ENCODE measurements around the gene TMEM43. TPM values are rescaled to one million over a fixed set of nuclear protein-coding genes. Genes with fewer than 3 reads are reported as not detected.

TMEM43 gene
- total RNA-seq, 2 experiments from 2014 or later, result 40.0 to 40.3 TPM

- ChIA-PET POLR2A (interaction anchor here (1.8 kb wide), 1 partner anchor 58 kb away, joined by 7 read pairs; the partner anchor contains the start of genes LSM3 and XPC), CTCF (interaction anchor here (1.5 kb wide), 1 partner anchor 225 kb away, joined by 4 read pairs; no protein-coding TSS in a partner anchor)
Measured at GRCh38 chr3:14120921-14121448, 3.9 kb upstream of the TMEM43 start.

GRCh38 chr3:14121859-14122258 lies 3.0 kb upstream of the TMEM43 start:
- CTCF ChIA-PET, result interaction anchor here (1.5 kb wide), 1 partner anchor 225 kb away, joined by 4 read pairs; no protein-coding TSS in a partner anchor

DNA sequence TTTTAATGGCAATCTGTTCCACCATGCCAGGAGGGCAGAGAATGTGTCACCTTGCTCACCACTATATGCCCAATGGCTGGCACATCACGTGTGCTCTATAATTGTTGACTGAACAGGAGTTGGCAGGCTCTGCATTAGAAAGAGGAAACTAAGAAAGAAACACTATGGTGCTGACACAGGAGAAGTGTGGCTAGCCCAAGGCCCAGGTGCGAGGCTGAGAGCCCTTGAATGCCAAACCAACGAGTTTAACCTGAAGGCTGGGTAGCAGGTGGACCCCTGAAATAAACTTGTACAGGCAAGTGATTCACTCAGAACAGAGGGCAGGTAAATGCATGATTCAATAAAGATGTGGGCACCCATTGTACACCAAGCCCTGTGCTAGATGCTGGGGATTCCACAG lies 2.6 kb upstream of the TMEM43 start:
- ChIA-PET CTCF (no interaction called here), POLR2A (interaction anchor here (1.8 kb wide), 1 partner anchor 57 kb away, joined by 7 read pairs; the partner anchor contains the start of genes LSM3 and XPC)

More at GRCh38 chr3:14121859-14122258, 3.0 kb upstream of the TMEM43 start:
- POLR2A ChIA-PET, result interaction anchor here (1.8 kb wide), 1 partner anchor 57 kb away, joined by 7 read pairs; the partner anchor contains the start of genes LSM3 and XPC

- POLR2A ChIA-PET, result interaction anchor here (0.5 to 3.1 kb wide), 6 partner anchors 9 to 1654 kb away, joined by 3 to 33 read pairs (median 3); partner anchors contain the start of genes CCDC174, LSM3 and XPC
- CTCF ChIA-PET, result interaction anchor here (1.1 to 3.1 kb wide), 3 partner anchors 10 to 227 kb away, joined by 3 to 17 read pairs (median 4); no protein-coding TSS in a partner anchor
Measured at GRCh38 chr3:14123308-14124222, 1.3 kb upstream of the TMEM43 start.

GRCh38 chr3:14124223-14124614 lies 633 bp upstream of the TMEM43 start:
- ChIA-PET CTCF (interaction anchor here (1.1 to 3.1 kb wide), 4 partner anchors 11 to 228 kb away, joined by 3 to 17 read pairs (median 4); no protein-coding TSS in a partner anchor), POLR2A (interaction anchor here (0.5 to 3.1 kb wide), 8 partner anchors 9 to 1655 kb away, joined by 3 to 33 read pairs (median 3); partner anchors contain the start of genes CCDC174, LSM3 and XPC)

GRCh38 chr3:14125193-14126016 lies 553 bp downstream of the TMEM43 start:
- ChIA-PET CTCF (interaction anchor here (1.4 to 3.1 kb wide), 4 partner anchors 19 to 229 kb away, joined by 4 to 17 read pairs (median 7); partner anchors contain the start of genes LSM3 and XPC), POLR2A (interaction anchor here (1.0 to 3.1 kb wide), 3 partner anchors 15 to 277 kb away, joined by 3 to 33 read pairs (median 3); partner anchors contain the start of genes LSM3 and XPC)

GRCh38 chr3:14126017-14126886 lies 1.4 kb downstream of the TMEM43 start:
- ChIA-PET CTCF (interaction anchor here (1.4 to 3.1 kb wide), 4 partner anchors 18 to 230 kb away, joined by 4 to 17 read pairs (median 7); partner anchors contain the start of genes LSM3 and XPC), POLR2A (interaction anchor here (1.0 to 3.1 kb wide), 2 partner anchors 15 to 52 kb away, joined by 3 to 33 read pairs; partner anchors contain the start of genes LSM3 and XPC)

DNA sequence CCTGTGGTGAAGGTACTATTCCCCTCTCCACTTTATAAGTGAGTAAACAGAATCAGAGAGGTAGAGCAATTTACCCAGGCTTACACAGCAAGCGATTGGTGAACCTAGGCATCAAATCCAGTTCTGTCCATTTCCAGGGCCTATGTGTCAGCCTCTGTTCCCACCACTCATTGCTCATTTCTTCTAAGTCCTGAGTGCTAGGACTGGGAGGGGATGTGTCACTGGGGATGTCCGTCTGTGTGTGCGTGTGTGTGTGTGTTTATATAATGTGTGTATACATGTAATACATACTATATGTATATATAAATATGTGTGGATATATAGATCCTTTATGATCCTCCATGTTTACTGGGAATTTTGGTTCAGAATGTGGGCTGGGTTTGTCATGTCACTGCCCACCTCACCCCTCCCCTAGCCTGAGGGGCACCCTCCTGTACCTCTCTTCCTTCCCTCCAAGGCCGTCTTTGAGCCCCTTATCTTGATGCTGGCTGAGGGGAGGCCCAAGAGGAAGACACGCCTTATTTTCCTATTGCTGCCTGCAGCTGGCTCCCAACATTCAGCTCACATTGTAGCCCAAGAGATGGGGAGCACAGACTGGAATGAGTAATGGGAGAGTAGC lies 2.1 kb downstream of the TMEM43 start:
- POLR2A ChIA-PET, result no interaction called here
- CTCF ChIA-PET, result no interaction called here

GRCh38 chr3:14127516-14128161 lies 2.8 kb downstream of the TMEM43 start:
- ChIA-PET CTCF (no interaction called here), POLR2A (no interaction called here)

- POLR2A ChIA-PET, result no interaction called here
- CTCF ChIA-PET, result no interaction called here
Measured at GRCh38 chr3:14128724-14129123, 3.9 kb downstream of the TMEM43 start.

GRCh38 chr3:14129296-14129695 lies 4.4 kb downstream of the TMEM43 start:
- CTCF ChIA-PET, result no interaction called here
- POLR2A ChIA-PET, result no interaction called here

DNA sequence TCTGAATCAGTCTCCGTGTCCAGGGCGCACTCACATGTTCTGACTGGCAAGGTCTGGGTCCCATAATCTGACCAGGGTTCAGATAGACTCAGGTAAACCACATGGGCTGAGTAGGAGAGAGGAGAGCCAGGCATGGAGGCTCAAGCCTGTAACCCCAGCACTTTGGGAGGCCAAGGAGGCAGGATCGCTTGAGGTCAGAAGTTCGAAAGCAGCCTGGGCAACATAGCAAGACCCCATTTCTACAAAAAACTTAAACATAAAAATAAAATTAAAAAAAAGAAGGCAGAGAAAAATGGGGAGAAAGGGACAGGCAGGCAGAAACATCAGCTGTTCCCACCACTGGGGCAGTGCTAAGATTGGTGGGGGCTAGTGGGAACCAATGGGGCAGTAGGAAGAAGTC lies 5.4 kb downstream of the TMEM43 start:
- CTCF ChIA-PET, result no interaction called here
- POLR2A ChIA-PET, result no interaction called here

- ChIA-PET POLR2A (no interaction called here), CTCF (no interaction called here)
Measured at GRCh38 chr3:14130707-14131106, 5.9 kb downstream of the TMEM43 start.

DNA sequence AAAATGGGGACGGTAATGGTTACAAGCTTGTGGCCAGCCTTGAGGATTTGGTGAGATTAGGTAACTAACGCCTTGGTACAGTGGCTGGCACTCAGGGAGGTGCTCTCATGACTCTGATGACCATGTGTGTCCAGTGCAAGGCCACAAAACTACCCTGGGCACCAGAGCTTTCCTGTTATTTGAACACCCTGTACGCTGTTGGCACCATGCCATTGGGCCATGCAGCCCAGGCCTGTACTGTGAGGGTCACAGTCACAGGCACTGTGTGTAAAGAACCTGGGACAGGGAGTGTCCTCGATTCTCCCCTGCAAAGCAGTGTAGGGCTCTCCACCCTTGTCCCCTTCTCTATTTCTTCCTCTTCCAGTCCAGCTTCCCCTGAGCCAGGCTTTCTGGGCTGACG lies 6.3 kb downstream of the TMEM43 start:
- POLR2A ChIA-PET, result no interaction called here
- CTCF ChIA-PET, result no interaction called here

DNA sequence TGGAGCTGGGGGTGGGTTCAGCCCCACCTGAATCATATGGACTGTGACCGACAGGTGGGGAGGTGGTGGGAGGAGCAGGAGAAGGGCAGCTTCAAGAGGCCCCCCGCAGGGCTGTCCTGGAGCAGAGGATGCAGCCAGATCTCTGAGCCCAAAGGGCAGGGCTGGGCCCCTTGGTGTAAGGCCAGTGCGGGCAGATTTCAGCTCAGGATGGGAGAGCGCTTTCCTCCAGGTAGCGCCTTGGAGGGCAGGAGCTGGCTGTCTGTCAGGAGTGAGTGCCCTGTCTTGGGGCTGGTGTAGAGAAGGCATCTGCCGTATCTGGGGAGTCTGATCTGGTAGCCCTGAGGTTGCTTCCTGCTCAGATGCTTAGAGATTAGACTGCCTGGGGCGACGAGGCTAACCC lies 7.3 kb downstream of the TMEM43 start:
- ChIA-PET CTCF (no interaction called here), POLR2A (no interaction called here)

GRCh38 chr3:14132689-14133088 lies 7.8 kb downstream of the TMEM43 start:
- POLR2A ChIA-PET, result no interaction called here
- CTCF ChIA-PET, result no interaction called here

GRCh38 chr3:14133188-14133800 lies 8.4 kb downstream of the TMEM43 start:
- ChIA-PET CTCF (no interaction called here), POLR2A (no interaction called here)
